C4-2B (cell line): Measurements from ENCODE around the gene PTPRN2.

ENCODE experiments used
- H3K27ac ChIP-seq: fragments of 450-650 bp; 2 replicates; pipeline ENCODE4 v1.5.1; 2017
- CTCF ChIP-seq: fragments of 450-650 bp; conservative IDR thresholded peaks from 2 replicates; pipeline ENCODE4 v1.5.1; 2017; ENCODE audit warnings: mild to moderate bottlenecking
- ZFX ChIP-seq: fragments of 450-650 bp; IDR thresholded peaks from 2 replicates; pipeline ENCODE4 v1.6.1; 2017

Gene PTPRN2

GRCh38 chr7:157995815-157996214, 591.8 kb downstream of the PTPRN2 start:
- no peak overlapping the region for H3K27ac ChIP-seq

GRCh38 chr7:157994319-157994718, 593.3 kb downstream of the PTPRN2 start:
- TF ChIP-seq ZFX (no peak), CTCF (no peak)
- no peak overlapping the region for H3K27ac ChIP-seq

More at GRCh38 chr7:157995815-157996214, 591.8 kb downstream of the PTPRN2 start:
- no peak for TF ChIP-seq ZFX
- no peak for TF ChIP-seq CTCF

DNA sequence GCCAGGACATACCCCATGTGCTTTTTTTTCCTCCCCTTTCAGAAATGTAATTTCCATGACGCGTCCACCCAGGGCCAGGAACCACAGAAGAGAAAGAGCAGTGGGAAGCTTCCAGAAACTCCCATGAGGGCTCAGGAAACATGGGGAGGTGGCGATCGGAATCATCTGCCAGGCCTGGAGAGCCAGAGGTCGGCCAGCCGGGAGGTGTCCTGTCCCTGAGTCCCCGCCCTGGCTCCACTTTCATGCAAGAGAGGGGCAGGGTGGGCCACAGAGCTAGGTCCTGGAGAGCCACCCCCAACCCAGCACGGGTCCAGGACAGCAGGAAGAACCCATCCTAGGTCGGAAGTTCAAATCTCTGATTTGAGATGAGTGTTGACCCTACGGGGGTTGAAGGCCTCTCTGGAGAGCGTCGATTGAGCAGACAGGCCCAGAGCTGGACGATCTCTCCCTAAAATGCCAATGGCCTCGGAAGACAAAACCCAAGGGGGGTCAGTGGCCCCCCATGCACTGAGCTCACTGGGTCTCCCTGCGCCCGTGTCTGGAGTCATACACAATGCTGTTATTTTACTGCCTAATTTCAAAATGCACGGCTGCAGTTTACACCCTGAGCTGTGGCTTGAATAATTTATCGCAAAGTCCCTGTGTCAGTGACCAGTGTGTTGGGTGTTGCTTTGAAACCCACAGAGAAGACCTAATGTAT, 594.1 kb downstream of the PTPRN2 start:
- TF ChIP-seq ZFX = no peak
- no peak for TF ChIP-seq CTCF
- no peak overlapping the region for H3K27ac ChIP-seq

GRCh38 chr7:157992511-157993160, 595.0 kb downstream of the PTPRN2 start:
- TF ChIP-seq ZFX (no peak), CTCF (no peak)
- H3K27ac ChIP-seq = no peak overlapping the region

DNA sequence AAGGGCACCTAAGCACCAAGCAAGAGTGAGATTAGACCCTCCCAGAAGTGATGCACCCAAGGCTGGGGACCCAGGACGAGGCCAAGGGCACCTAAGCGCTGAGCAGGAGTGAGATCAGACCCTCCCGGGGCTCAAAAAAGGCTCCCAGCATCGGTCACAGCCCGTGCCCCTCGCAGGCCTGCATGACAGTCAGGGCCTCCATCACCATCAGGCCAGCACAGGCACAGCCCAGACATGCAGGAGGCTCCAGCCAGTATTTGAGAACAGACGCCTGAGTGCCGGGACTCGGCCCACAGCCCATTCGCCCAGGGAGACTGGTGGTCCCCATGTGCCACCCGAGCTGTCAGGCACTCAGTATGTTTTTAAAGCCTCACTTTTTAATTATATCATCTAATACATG, 595.9 kb downstream of the PTPRN2 start:
- TF ChIP-seq ZFX = no peak
- TF ChIP-seq CTCF = no peak
- H3K27ac ChIP-seq = no peak overlapping the region

DNA sequence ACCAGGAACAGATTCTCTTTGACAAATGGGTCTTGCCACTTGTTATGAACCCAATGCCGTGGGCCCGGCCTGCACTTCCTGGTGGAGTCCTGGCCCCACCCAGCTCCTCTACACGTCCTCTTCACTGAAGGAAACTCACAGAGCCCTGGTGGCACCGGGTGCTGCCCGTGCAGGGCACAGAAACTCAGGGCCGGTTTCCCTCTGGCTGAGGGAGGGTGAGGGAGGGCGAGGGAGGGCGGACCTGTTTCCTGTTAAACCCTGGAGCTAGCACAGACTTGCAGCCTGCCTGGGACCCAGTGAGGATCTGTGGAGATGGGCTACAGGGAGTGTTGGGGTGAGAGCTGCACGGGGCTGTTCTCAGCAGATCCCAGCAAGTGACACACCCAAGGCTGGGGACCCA, 596.3 kb downstream of the PTPRN2 start:
- no peak for TF ChIP-seq CTCF
- TF ChIP-seq ZFX = no peak
- H3K27ac ChIP-seq = no peak overlapping the region

- TF ChIP-seq ZFX (no peak), CTCF (no peak)
Observed at GRCh38 chr7:157990881-157991250, 596.8 kb downstream of the PTPRN2 start.

More at GRCh38 chr7:157990881-157991250, 596.8 kb downstream of the PTPRN2 start:
- no peak overlapping the region for H3K27ac ChIP-seq
